DMS 273 (cell line): ENCODE results near the gene DNAJC5.
"Not testable (repeated sequence)": the region's sequence is repeated elsewhere in the genome, so short reads cannot be mapped to it uniquely, and the experiment has no call there.

Experiments used
- DNase-seq: peaks from one replicate; lab custom pipeline; 2025; ENCODE audit not compliant: unreplicated experiment; lab: John Stamatoyannopoulos, UW

Gene DNAJC5

GRCh38 chr20:63966172-63966943 lies 71.4 kb downstream of the DNAJC5 start:
- DNase-seq = no peak

GRCh38 chr20:63966944-63967322 lies 72.0 kb downstream of the DNAJC5 start:
- DNase-seq = no peak

- DNase-seq = no peak
These were observed 72.6 kb downstream of the DNAJC5 start for GRCh38 chr20:63967330-63968135.

- DNase-seq = no peak
These were observed 73.4 kb downstream of the DNAJC5 start for GRCh38 chr20:63968136-63968927.

- DNase-seq = peak; percentile 64
These were observed 74.2 kb downstream of the DNAJC5 start for GRCh38 chr20:63968928-63969760.

GRCh38 chr20:63969838-63970713 lies 75.2 kb downstream of the DNAJC5 start, which contains the start of gene ZNF512B:
Gene ZNF512B, minus strand, starts transcription at chr20:63969930. Its CDS starts 1,980 bp downstream, at chr20:63967950.
- peak; percentile 91 for DNase-seq

GRCh38 chr20:63970714-63971431 lies 75.9 kb downstream of the DNAJC5 start:
- DNase-seq = no peak

GRCh38 chr20:63971960-63972311 lies 77.0 kb downstream of the DNAJC5 start:
- DNase-seq = not testable (repeated sequence)

- DNase-seq = no peak
These were observed 77.6 kb downstream of the DNAJC5 start for GRCh38 chr20:63972312-63973159.

- DNase-seq = no peak
These were observed 78.2 kb downstream of the DNAJC5 start for GRCh38 chr20:63973160-63973479.

- peak; percentile 91 for DNase-seq
These were observed 78.9 kb downstream of the DNAJC5 start for GRCh38 chr20:63973636-63974401.

GRCh38 chr20:63974402-63975200 lies 79.7 kb downstream of the DNAJC5 start:
- DNase-seq = peak; percentile 61

GRCh38 chr20:63976511-63976910 lies 81.6 kb downstream of the DNAJC5 start:
- DNase-seq = not testable (repeated sequence)

- no peak for DNase-seq
These were observed 82.2 kb downstream of the DNAJC5 start for GRCh38 chr20:63976980-63977738.

- DNase-seq = no peak
These were observed 82.9 kb downstream of the DNAJC5 start for GRCh38 chr20:63977739-63978276.
